Immature natural killer cell (primary cell): ENCODE data around the gene PRXL2C. TPM values are rescaled to one million over a fixed set of nuclear protein-coding genes. Genes with fewer than 3 reads are reported as not detected.

Experiments
- polyA plus RNA-seq, 3 donors: library from polyadenylated mRNA; unstranded; fragments of 300-500 nt; fragmentation: Illumina TruSeq; gene quantifications; one replicate each; pipeline ENCODE4 v1.2.3, GENCODE V29; 2021

PRXL2C gene
- polyA plus RNA-seq, 3 donors from 2014 or later: 6.3 to 13.2 (median 12.6) TPM

Other genes starting within 250 kb of the PRXL2C start
- 1 to 10 TPM in 1 of 3 donors, under 1 TPM in 2; 0.84 to 1.0 (median 0.84) TPM for gene ZNF367, start 236.9 kb downstream of the PRXL2C start, polyA plus RNA-seq
- 1 to 10 TPM; 3.0 to 5.8 (median 5.2) TPM for gene HABP4, start 205.1 kb downstream of the PRXL2C start, polyA plus RNA-seq
- gene CDC14B, start 35.5 kb downstream of the PRXL2C start, polyA plus RNA-seq: 1 to 10 TPM; 2.7 to 4.3 (median 4.1) TPM
- gene ZNF510, start 122.8 kb upstream of the PRXL2C start, polyA plus RNA-seq: 1 to 10 TPM; 2.2 to 7.2 (median 4.3) TPM
- 1 to 10 TPM in 2 of 3 donors, not detected in 1; 2.8 to 3.0 TPM for gene ZNF782, start 199.2 kb upstream of the PRXL2C start, polyA plus RNA-seq